ENCODE measurements around the gene TP53BP1.
"Not testable (repeated sequence)": the region's sequence is repeated elsewhere in the genome, so short reads cannot be mapped to it uniquely, and the experiment has no call there.

TP53BP1 gene

DNA sequence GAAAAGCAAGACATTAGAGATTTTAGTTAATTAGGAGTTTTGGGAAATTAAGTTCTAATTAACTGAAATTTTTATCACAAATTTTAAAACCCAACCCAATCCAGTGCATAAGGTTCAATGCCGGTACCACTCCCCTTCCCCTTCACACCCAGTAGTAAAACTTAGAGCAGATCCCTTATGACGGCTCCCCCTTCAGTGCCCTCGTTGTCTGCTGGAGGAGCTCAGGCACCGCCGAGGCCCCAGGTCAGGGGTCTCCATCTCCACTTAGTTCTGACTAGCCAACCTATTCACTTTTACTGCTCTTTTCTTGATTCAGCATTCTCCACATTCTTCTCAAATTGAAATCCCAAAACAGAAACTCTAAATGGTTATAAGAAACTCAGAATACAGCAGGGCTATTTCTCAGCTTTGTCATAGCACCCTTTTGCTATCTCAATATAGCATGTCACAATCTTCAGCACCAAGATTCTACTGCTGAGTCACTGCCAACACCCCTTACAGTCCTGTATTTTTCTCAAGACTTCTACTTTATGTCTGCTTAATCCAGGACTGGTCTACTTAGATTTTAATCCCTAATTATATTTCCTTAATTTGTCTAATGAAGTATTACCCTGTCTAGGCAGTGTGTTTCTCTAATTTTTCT lies 82.3 kb downstream of the TP53BP1 start:
- no peak for DNase-seq (ENCODE audit: low read depth)

DNA sequence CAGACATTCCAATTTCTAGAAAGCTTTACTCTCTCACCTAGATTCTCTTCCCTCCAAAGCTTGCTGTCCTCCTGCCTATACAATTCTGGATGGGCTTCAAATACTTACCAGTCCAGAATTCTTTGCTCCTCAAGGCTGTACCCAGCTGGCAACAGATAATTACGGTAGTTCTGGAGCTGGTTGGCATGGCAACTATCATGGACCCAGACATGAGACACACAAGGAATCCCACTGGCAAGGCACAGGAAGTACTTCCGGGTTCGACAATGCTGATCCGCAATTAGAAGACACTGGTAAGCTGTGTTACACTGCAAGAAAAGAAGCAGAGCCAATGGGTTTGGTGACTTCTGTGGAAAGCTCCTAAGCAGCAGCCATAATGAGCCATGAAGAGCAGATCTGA lies 84.2 kb downstream of the TP53BP1 start:
- DNase-seq (ENCODE audit: low read depth): no peak

DNA sequence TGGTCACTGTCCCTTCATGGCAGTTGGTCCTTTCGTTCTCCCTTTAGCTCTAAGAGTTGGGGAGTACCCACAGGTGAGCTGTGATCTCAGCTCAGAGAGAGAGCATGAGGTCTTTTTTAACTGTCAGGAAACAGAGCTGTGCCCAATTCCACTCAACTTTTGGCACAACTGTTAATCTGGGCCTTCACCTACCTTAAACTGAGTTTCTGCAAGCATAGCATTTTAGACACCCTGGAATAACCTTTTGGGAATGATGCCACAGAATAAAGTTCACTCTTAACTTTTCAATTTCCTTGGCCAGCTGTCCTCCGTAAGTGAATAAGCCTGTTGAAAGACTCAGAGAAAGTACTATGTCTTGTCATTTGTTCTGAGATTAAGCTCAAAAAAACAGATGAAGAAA lies 86.1 kb downstream of the TP53BP1 start:
- no peak for DNase-seq (ENCODE audit: low read depth)

DNA sequence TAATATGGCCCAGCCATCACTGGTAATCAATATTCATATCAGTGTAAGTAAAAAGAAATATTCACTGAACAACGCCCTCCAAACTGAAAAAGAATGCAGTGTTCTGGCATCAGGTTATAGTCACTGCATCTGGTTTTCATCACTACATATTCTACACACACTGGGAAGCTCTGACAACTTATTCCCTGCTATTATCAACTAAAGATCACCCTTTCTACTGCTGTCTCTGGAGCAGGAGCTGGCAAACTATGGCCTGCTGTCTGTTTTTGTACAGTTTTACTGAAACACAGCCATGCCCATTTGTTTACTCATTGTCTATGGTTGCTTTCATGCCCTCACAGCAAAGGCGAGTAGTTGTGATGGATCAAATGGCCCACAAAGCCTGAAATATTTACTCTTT lies 86.8 kb downstream of the TP53BP1 start:
- DNase-seq (ENCODE audit: low read depth): no peak

DNA sequence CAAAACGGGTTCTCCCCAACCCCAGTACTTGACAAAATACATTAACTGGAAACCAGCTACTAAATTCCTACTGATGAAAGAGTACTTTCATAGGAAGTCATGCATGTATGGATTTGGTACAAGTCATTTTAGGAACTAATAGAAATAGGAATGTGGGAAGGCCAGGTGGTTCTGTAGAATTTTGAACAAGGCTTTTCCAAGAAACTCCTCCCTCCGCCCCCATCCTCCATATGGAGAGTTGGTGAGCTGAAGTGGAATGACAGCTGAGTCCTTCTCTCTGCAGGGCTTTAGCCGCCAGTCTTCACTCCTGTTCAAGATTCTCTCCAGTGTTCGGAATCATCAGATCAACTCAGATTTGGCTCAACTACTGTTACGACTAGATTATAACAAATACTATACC lies 88.8 kb downstream of the TP53BP1 start:
- DNase-seq (ENCODE audit: low read depth): no peak

DNA sequence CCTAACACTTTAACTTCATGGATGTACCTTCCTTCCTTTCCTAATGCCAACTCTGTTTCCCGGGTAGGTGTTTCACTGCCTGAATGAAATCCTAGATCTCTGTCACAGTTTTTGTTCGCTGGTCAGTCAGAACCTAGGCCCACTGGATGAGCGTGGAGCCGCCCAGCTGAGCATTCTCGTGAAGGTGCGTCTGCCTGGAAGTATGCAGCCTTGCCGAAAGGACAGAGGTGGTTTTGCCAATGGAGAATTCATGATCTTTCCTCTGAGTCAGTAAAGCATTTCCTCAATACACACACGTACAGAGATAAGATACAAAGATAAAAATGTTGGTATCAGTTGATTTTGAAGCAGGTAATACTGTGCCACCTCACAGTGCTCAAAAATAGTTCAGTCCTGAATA lies 89.3 kb downstream of the TP53BP1 start:
- DNase-seq (ENCODE audit: low read depth): no peak

DNA sequence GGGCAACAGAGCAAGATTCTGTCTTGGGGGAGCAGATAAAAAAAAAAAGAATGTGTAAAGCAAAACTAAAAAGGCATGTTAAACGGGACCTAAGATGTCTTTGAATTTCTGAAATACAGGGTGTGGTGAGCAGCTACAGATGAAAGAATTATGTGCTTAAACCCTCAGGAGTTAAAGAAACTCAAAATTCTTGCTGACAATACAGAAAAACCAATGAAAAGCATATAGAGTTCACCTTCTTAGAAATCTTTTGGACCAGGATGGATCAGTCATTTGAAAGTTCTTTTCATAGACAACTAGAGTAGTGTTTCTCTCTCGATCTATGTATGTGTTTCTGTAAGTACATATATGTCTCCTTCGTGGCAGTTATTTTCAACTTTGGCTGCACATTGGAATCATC lies 90.7 kb downstream of the TP53BP1 start:
- no peak for DNase-seq (ENCODE audit: low read depth)

DNA sequence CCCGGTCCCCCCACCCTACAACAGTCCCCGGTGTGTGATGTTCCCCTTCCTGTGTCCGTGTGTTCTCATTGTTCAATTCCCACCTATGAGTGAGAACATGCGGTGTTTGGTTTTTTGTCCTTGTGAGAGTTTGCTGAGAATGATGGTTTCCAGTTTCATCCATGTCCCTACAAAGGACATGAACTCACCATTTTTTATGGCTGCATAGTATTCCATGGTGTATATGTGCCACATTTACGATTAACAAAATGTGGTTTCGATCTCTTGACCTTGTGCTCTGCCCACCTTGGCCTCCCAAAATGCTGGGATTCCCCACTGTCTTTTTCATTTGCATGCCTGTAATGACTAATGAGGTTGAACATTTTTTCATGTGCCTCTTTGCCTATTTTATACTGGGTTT lies 99.4 kb downstream of the TP53BP1 start:
- not testable (repeated sequence) for DNase-seq (ENCODE audit: low read depth)

DNA sequence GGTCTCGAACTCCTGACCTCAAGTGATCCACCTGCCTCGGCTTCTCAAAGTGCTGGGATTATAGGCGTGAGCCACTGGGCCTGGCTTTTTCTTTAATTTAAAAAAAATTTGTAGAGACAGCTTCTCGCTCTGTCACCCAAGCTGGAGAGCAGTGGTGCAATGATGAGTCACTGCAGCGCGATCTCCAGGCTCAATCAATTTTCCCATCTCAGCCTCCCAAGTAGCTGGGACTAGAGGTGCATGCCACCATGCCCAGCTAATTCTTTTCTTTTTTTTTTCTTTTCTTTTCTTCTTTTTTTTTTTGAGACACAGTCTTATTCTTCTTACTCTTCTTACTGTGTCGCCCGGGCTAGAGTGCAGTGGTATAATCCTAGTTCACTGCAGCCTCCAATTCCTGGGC lies 102.2 kb downstream of the TP53BP1 start:
- DNase-seq (ENCODE audit: low read depth): no peak

DNA sequence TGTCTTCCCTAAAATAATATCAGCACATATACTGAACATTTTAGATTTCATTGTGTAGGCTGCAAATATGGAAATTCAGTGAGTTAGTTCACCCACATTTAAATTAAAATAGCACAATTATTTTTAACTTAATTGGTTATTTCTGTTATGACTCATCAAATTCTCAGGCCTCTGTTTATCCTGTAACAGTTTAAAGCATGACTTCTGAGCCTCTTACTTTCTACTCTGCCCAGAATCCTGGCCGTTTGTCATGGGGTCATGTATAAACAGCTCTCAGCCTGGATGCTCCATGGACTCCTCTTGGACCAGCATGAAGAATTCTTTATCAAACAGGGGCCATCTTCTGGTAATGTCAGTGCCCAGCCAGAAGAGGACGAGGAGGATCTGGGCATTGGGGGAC lies 109.9 kb downstream of the TP53BP1 start:
- DNase-seq (ENCODE audit: low read depth): no peak

DNA sequence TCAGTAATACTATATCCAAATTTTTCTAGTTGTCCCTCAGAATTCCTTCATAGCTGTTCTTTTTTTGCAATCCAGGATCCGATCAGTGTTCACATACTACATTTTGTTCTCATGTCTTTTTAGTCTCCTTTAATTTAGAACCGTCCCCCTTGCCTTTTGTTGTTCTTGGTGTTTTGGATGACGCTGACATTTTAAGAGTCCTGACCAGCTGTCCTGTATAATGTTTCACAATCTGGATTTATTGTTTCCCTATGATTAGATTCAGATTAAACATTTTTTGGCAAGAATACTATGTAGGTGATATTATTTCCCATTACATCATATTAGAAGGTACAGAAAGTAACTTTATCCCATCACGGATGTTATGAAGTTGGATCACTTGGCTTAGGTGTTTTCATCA lies 110.6 kb downstream of the TP53BP1 start:
- no peak for DNase-seq (ENCODE audit: low read depth)

DNA sequence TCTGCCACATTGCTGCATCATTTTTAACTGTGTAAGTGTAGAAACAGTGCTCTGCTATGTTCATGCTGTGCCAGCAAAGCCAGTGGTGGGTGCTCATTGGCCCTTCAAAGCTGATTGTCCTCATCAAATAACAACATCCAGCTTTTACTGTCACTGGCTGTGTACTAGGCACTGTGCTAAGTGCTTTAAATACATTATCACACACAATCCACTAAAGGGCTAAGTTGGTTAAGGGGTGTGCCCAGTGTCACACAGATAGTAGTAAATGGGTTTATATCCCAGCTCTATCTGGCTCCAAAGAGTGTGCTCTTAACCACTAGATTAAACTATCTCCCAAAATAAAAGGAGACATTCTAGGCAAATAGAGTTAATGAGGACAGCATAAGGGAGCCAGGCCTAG lies 114.4 kb downstream of the TP53BP1 start:
- DNase-seq (ENCODE audit: low read depth): no peak

DNA sequence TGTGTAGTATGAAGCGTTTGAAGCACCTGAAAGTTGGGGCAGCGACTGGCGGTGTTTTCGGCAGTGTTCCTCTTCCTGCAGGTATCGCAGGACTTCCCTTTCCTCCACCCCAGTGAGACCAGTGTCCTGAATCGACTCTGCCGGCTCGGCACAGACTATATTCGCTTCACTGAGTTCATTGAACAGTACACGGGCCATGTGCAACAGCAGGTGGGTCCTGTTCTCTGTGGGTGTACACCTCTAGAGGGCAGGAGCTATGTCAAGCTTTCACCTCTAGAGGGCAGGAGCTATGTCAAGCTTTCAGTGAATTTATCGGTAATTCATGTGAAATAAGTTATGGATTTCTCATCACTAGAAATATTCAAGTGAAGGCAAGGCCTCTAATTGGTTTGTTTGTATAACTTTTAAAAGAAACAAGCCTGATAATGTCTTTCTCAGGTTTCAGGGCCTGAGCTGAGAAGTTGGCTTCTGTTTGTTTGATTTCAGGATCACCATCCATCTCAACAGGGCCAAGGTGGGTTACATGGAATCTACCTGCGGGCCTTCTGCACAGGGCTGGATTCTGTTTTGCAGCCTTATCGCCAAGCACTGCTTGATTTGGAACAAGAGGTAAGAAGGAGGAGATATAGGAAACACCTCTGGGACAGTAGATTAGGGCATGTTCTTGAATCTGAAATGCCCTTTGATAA lies 116.8 kb downstream of the TP53BP1 start:
- no peak for DNase-seq (ENCODE audit: low read depth)

DNA sequence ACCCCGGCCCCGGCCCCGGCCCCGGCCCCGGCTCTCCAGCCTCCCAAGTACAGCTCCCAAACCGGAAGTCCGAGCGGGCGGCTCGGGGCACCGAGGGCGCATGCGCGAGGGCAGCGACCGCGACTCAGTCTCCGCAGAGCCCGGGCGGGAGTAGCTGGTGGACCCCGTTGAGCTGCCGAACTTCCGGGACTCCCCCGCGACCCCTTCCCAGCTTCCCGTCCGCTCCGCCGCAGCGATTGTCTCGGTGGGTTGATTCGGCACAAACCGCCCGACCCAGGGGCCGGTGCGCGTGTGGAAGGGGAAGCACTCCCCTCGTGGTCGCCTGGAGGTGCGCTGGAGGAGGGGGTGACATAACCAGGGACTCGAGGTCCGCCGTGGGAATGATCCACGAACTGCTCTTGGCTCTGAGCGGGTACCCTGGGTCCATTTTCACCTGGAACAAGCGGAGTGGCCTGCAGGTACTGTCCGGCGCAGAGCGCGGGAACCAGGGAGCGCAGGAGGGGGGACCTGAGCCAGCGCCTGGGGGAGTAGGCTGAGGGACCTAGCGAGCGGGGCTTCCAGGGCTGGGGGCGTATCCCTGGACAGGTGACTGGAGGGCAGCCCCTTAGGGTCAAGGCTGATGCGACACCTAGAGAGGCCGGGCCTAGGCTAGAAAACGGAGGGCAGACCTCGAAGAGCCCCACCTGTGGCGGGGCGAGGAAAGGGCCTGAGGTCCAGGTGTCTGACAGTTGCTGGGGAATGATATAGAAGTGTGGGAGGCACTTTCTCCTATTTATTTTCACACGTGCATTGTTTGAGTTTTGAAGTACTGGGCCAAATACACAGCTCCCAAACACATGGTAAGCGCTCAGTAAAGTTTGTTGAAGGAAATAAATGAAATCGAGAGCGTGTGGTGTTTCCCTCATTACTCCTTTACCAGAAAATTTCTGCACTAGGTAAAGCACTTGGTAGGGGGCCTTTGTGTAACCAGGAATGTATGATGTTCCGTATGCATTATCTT lies 121.7 kb downstream of the TP53BP1 start, which contains the start of the genes TUBGCP4 and ZSCAN29:
TSS of gene TUBGCP4 (plus strand) at position 127 of the 1,000 bp plus-strand sequence. CDS start at position 381, 254 bp downstream.
TSS of gene ZSCAN29 (minus strand) at position 69 of the 1,000 bp plus-strand sequence. CDS start 1,130 bp downstream, outside the sequence.
- peak; percentile 48 for DNase-seq (ENCODE audit: low read depth)

DNA sequence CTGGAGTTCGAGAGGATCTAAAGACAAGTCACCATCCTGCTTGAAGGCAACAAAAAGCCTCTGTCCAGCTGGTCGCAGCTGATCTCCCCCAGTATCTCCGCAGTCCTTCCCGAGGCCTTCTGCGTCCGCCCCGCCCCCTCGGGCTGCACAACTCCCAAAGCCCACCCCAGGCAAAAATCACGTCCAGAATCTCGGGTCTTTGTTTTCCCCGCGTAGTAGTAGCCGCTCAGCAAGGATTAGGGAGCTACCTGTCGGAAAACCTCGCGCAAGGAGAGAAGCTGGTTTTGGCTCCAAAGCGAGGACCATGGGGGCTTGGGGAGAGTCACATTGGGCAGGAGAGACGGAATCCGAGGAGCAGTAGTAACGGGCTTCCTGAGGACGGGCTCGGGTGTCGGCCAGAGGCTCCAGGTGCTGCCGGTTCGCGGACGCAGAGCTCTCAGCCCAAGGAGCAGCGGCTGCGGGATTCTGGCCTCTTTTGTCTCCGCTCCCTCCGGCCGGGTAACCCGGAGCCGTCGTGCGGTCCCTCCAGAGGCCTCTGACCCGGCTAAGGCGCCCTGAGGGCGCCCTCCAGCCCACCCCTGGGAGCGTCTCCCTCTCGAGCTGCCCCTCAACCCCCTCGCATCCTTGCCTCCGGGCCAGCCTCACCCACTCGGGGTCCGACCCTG lies 122.5 kb downstream of the TP53BP1 start:
- no peak for DNase-seq (ENCODE audit: low read depth)

DNA sequence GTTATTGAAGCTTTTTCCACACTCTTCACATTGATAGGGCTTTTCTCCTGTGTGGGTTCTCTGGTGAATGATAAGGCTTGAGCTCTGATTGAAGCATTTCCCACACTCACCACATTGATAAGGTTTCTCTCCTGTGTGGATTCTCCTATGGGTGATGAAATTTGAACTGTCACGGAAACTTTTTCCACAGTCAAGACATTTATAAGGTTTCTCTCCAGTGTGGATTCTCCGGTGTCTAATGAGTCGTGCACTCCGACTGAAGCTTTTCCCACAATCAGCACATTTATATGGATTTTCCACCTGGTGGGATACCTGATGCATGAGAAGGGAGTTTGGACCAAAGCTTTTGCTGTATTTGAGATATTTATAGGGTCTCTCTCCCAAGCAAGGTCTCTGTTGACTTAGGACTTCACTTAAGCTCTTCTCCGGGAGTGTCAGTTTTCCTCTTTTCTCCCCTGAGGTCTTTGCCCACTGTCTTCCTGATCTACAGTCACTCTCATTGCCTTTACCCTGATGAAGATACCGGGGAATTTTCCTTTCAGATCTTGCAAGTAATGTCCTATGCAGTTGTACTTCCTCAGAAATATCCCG lies 131.5 kb downstream of the TP53BP1 start:
- no peak for DNase-seq (ENCODE audit: low read depth)

DNA sequence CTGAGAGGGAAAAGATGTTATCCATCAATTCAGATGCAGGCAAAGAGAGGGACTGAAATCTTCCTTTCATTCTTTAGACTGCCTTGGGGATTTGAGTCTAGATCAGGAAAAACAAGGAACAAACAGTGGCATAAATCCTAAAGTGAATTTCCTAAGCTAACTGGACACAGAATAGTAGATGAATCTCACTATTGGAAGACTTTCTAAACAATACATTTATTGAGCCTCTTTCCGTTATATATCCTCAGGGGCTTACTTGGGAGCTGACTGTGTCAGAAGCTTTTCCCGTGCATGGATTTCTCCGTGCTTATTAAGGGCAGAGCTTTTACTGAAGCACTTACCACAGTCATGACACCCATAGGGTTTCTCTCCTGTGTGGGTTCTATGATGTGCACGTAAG lies 132.1 kb downstream of the TP53BP1 start:
- DNase-seq (ENCODE audit: low read depth): no peak
